NCI-H69 (cell line): Measurements from ENCODE around the gene TLR8.
"Not testable (repeated sequence)": the region's sequence is repeated elsewhere in the genome, so short reads cannot be mapped to it uniquely, and the experiment has no call there.

Experiments used
- DNase-seq: peaks from one replicate; lab custom pipeline; 2025; lab: John Stamatoyannopoulos, UW

Gene TLR8

GRCh38 chrX:12898073-12898472 is 8.3 kb upstream of the TLR8 start:
- no peak for DNase-seq

DNA sequence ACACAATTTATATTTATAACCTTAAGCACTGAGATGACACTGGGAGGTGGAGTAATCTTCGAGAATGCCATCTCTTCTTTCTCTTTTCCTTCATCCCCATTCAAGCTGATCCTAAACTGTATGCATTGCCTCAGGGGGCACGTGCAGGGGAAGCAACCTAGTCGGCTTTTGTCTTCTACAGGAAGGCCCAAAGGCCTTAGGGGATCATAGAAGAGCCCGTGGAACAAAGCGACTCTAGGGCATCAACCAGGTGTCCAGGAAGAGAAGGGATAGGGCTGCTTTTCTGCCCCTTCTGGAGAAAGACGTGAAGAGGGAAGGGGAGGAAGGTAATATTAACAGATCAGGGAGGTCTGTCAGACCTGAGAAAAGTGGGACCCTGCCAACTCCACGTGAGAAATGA is 6.9 kb upstream of the TLR8 start:
- DNase-seq = no peak

GRCh38 chrX:12901486-12901885 is 4.9 kb upstream of the TLR8 start:
- peak; percentile 66 for DNase-seq

DNA sequence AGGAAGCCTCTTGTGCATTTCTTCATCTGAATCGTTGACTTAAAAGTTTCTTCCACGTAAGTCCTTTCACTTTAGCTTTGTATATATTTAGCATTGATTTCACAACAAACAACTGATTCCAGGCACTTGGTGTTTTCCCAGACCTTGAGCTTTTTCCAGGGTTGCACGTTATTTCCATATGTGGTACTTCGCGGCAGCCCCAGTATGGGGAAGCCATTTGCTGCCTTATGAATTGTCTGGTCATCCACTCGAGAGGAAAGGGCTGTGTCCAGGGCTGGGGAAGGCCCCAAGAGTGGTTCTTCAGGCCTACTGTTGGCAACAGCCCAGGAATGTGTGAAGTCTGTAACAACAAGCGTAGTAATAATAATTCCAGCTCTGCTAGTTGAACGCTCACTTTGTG is 2.8 kb upstream of the TLR8 start:
- DNase-seq = no peak

DNA sequence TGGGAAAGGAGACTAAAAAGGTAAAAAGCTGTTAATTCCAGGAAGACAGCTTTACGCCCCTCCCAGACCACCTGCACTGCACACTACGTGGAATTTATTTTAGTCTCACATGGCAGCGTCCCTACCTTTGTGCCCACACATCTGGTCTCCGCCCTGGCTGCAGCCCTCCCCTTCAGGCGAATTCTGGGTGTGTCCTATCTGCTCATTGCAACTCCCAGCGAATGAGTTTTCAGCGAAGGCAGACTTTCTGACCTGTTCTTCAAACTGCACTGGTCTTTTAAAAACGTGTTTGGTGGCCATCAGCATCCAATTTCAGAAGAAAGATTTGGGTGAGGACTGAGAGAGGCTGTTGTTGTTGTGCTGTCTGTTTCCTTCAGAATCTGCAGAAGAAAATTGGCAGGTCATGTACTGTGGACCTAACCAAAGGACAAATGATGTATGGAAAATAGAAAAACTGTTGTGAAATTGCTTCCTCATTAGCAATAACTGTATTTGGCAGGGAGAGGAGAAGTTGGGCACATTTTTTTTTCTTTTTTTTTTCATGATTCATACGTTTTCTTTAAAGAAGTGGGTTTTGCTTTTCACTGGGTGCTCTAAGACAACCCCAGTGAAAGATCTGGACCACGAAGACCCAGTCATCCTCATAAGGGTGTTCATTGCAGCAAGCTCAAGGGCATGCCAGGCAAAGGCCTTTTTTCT is 4.2 kb downstream of the TLR8 start:
- peak; percentile 66 for DNase-seq

GRCh38 chrX:12911122-12911470 is 4.7 kb downstream of the TLR8 start:
- DNase-seq = no peak

GRCh38 chrX:12912791-12913482 is 6.5 kb downstream of the TLR8 start:
- DNase-seq = no peak

GRCh38 chrX:12917753-12918152 is 11.3 kb downstream of the TLR8 start:
- no peak for DNase-seq

GRCh38 chrX:12919051-12919450 is 12.6 kb downstream of the TLR8 start:
- DNase-seq = no peak

DNA sequence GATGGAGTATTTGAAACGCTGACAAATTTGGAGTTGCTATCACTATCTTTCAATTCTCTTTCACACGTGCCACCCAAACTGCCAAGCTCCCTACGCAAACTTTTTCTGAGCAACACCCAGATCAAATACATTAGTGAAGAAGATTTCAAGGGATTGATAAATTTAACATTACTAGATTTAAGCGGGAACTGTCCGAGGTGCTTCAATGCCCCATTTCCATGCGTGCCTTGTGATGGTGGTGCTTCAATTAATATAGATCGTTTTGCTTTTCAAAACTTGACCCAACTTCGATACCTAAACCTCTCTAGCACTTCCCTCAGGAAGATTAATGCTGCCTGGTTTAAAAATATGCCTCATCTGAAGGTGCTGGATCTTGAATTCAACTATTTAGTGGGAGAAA is 13.2 kb downstream of the TLR8 start:
- DNase-seq = no peak

DNA sequence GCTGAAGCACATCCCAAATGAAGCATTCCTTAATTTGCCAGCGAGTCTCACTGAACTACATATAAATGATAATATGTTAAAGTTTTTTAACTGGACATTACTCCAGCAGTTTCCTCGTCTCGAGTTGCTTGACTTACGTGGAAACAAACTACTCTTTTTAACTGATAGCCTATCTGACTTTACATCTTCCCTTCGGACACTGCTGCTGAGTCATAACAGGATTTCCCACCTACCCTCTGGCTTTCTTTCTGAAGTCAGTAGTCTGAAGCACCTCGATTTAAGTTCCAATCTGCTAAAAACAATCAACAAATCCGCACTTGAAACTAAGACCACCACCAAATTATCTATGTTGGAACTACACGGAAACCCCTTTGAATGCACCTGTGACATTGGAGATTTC is 14.6 kb downstream of the TLR8 start:
- DNase-seq = no peak

DNA sequence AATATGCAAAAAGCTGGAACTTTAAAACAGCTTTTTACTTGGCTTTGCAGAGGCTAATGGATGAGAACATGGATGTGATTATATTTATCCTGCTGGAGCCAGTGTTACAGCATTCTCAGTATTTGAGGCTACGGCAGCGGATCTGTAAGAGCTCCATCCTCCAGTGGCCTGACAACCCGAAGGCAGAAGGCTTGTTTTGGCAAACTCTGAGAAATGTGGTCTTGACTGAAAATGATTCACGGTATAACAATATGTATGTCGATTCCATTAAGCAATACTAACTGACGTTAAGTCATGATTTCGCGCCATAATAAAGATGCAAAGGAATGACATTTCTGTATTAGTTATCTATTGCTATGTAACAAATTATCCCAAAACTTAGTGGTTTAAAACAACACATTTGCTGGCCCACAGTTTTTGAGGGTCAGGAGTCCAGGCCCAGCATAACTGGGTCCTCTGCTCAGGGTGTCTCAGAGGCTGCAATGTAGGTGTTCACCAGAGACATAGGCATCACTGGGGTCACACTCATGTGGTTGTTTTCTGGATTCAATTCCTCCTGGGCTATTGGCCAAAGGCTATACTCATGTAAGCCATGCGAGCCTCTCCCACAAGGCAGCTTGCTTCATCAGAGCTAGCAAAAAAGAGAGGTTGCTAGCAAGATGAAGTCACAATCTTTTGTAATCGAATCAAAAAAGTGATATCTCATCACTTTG is 15.6 kb downstream of the TLR8 start:
- no peak for DNase-seq

GRCh38 chrX:12922599-12922919 is 16.1 kb downstream of the TLR8 start:
- DNase-seq = no peak

DNA sequence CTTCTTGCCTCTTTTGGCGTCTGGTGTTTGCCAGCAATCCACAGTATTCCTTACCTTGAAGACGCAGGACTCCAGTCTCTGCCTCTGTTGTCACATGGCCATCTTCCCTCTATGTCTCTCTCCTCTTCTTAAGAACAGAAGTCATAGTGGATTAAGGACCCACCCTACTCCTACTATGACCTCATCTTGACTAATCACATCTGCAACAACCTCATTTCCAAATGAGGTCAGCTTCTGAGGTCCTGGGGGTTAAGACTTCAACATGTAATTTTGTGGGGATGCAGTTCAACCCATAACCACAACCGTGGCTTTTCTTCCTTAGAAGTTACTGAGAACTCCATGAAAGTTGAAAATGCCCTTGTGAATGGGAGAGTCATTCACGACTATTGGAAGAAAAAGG is 23.3 kb downstream of the TLR8 start:
- no peak for DNase-seq

DNA sequence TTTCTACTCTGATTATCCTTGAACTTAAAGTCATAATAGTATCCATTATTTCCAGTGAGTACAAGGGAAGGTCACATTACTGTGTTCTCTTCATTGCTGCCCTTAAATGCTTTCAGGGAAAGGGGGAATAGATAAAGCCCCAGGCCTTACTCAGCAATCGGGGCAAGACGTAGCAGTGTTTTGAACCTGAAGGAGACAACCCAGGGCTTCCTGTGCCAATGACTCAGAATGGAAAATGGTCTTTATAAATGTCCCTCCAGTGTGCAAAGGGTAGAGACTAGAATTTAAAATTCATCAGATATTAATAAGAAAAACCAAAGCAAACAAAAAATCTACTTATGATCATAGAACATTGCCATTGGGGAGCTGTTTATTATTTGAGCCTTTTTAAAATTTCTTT is 23.7 kb downstream of the TLR8 start:
- DNase-seq = no peak

GRCh38 chrX:12932244-12932643 is 25.8 kb downstream of the TLR8 start:
- no peak for DNase-seq

DNA sequence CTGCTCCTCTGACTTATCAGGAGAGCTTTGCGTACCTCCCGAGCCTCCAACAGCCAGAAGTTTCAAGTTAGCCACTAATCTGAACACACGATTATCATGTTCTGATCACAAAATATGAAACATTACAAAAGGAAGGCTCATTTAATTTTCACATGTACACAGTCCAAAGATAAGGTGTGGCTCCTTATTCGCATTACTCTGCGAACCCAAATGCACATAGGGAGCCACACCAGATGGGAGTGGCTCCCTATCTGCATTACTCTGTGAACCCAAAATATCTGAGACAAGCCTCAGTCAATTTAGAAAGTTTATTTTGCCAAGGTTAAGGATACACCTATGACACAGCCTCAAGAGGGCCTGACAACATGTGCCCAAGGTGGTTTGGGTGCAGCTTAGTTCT is 28.4 kb downstream of the TLR8 start:
- DNase-seq = no peak

GRCh38 chrX:12936947-12937346 is 30.5 kb downstream of the TLR8 start:
- DNase-seq = peak; percentile 23

DNA sequence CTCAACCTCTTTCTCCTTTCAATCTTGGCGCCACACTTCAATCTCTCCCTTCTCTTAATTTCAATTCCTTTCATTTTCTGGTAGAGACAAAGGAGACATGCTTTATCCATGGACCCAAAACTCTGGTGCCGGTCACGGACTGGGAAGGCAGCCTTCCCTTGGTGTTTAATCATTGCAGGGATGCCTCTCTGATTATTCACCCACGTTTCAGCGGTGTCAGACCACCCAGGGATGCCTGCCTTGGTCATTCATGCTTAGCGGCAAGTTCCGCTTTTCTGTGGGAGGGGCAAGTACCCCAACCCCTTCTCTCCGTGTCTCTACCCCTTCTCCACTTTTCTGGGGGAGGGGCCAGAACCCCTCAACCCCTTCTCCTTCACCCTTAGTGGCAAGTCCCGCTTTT is 34.1 kb downstream of the TLR8 start:
- not testable (repeated sequence) for DNase-seq

GRCh38 chrX:12943592-12943991 is 37.2 kb downstream of the TLR8 start:
- not testable (repeated sequence) for DNase-seq

DNA sequence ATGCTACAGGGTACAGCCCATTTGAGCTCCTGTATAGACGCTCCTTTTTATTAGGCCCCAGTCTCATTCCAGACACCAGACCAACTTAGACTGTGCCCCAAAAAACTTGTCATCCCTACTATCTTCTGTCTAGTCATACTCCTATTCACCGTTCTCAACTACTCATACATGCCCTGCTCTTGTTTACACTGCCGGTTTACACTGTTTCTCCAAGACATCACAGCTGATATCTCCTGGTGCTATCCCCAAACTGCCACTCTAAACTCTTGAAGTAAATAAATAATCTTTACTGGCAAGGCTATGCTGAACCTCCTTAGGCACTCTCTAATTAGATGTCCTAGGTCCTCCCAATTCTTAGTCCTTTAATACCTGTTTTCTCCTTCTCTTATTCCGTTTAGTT is 38.0 kb downstream of the TLR8 start:
- not testable (repeated sequence) for DNase-seq

GRCh38 chrX:12945494-12945893 is 39.1 kb downstream of the TLR8 start:
- no peak for DNase-seq

GRCh38 chrX:12946406-12946805 is 40.0 kb downstream of the TLR8 start:
- DNase-seq = no peak
